ENCODE data around the gene NGEF.

NGEF gene

GRCh38 chr2:232888099-232888836, 124.8 kb downstream of the NGEF start:
- H3K36me3 Mint-ChIP-seq, result no peaks in the 10 kb centered on the region
- H3K9me3 Mint-ChIP-seq, result no peaks in the 10 kb centered on the region
- H3K27ac Mint-ChIP-seq, result no peak overlapping the region
- peaks cover 6% of the 10 kb centered on the region for H3K4me1 Mint-ChIP-seq
- ATAC-seq (ENCODE audit: low read depth), result no peak
- peaks cover 21% of the 10 kb centered on the region for H3K27me3 Mint-ChIP-seq
- no peak overlapping the region for H3K4me3 Mint-ChIP-seq
- no peak for DNase-seq (ENCODE audit: low spot score in 2 of 2)

GRCh38 chr2:232887171-232887850, 125.7 kb downstream of the NGEF start:
- Mint-ChIP-seq H3K4me3 (no peak overlapping the region), H3K9me3 (no peaks in the 10 kb centered on the region), H3K27ac (no peak overlapping the region), H3K27me3 (peaks cover 19% of the 10 kb centered on the region), H3K36me3 (no peaks in the 10 kb centered on the region), H3K4me1 (peaks cover 6% of the 10 kb centered on the region)
- DNase-seq (ENCODE audit: low spot score in 2 of 2) (no peak), ATAC-seq (ENCODE audit: low read depth) (no peak)

GRCh38 chr2:232886632-232887031, 126.4 kb downstream of the NGEF start:
- no peak for DNase-seq (ENCODE audit: low spot score in 2 of 2)
- no peaks in the 10 kb centered on the region for H3K9me3 Mint-ChIP-seq
- H3K36me3 Mint-ChIP-seq, result no peaks in the 10 kb centered on the region
- ATAC-seq (ENCODE audit: low read depth), result no peak
- no peak overlapping the region for H3K4me3 Mint-ChIP-seq
- H3K4me1 Mint-ChIP-seq, result peaks cover 6% of the 10 kb centered on the region
- peaks cover 15% of the 10 kb centered on the region for H3K27me3 Mint-ChIP-seq
- no peak overlapping the region for H3K27ac Mint-ChIP-seq

GRCh38 chr2:232886176-232886575, 126.9 kb downstream of the NGEF start:
- Mint-ChIP-seq H3K9me3 (no peaks in the 10 kb centered on the region), H3K27ac (no peak overlapping the region), H3K4me1 (peaks cover 6% of the 10 kb centered on the region), H3K36me3 (no peaks in the 10 kb centered on the region), H3K4me3 (no peak overlapping the region), H3K27me3 (peaks cover 14% of the 10 kb centered on the region)
- DNase-seq (ENCODE audit: low spot score in 2 of 2) (no peak), ATAC-seq (ENCODE audit: low read depth) (no peak)

- Mint-ChIP-seq H3K4me1 (peaks cover 3% of the 10 kb centered on the region), H3K4me3 (no peak overlapping the region), H3K27ac (no peak overlapping the region), H3K27me3 (peaks cover 6% of the 10 kb centered on the region), H3K9me3 (no peaks in the 10 kb centered on the region), H3K36me3 (no peaks in the 10 kb centered on the region)
- no peak for ATAC-seq (ENCODE audit: low read depth)
- no peak for DNase-seq (ENCODE audit: low spot score in 2 of 2)
Observed at GRCh38 chr2:232885264-232885961, 127.6 kb downstream of the NGEF start.

- no peaks in the 10 kb centered on the region for H3K9me3 Mint-ChIP-seq
- DNase-seq (ENCODE audit: low spot score in 2 of 2), result no peak
- H3K27me3 Mint-ChIP-seq, result peaks cover 4% of the 10 kb centered on the region
- H3K27ac Mint-ChIP-seq, result no peak overlapping the region
- no peaks in the 10 kb centered on the region for H3K36me3 Mint-ChIP-seq
- H3K4me3 Mint-ChIP-seq, result no peak overlapping the region
- H3K4me1 Mint-ChIP-seq, result peaks cover 3% of the 10 kb centered on the region
- ATAC-seq (ENCODE audit: low read depth), result no peak
Observed at GRCh38 chr2:232884549-232885263, 128.3 kb downstream of the NGEF start.

- no peak for DNase-seq (ENCODE audit: low spot score in 2 of 2)
- peaks cover 4% of the 10 kb centered on the region for H3K27me3 Mint-ChIP-seq
- H3K36me3 Mint-ChIP-seq, result no peaks in the 10 kb centered on the region
- H3K4me1 Mint-ChIP-seq, result peaks cover 3% of the 10 kb centered on the region
- H3K27ac Mint-ChIP-seq, result no peak overlapping the region
- no peak for ATAC-seq (ENCODE audit: low read depth)
- H3K4me3 Mint-ChIP-seq, result no peak overlapping the region
- no peaks in the 10 kb centered on the region for H3K9me3 Mint-ChIP-seq
Observed at GRCh38 chr2:232884001-232884421, 129.0 kb downstream of the NGEF start.

GRCh38 chr2:232883116-232883721, 129.8 kb downstream of the NGEF start:
- ATAC-seq (ENCODE audit: low read depth), result no peak
- Mint-ChIP-seq H3K36me3 (no peaks in the 10 kb centered on the region), H3K4me1 (peaks cover 3% of the 10 kb centered on the region), H3K27ac (no peak overlapping the region), H3K27me3 (peaks cover 4% of the 10 kb centered on the region), H3K9me3 (no peaks in the 10 kb centered on the region), H3K4me3 (no peak overlapping the region)
- DNase-seq (ENCODE audit: low spot score in 2 of 2), result no peak

GRCh38 chr2:232882505-232883115, 130.4 kb downstream of the NGEF start:
- Mint-ChIP-seq H3K27me3 (peaks cover 4% of the 10 kb centered on the region), H3K27ac (no peak overlapping the region), H3K9me3 (no peaks in the 10 kb centered on the region), H3K4me3 (no peak overlapping the region), H3K36me3 (no peaks in the 10 kb centered on the region), H3K4me1 (peaks cover 3% of the 10 kb centered on the region)
- no peak for ATAC-seq (ENCODE audit: low read depth)
- DNase-seq (ENCODE audit: low spot score in 2 of 2), result no peak

GRCh38 chr2:232882085-232882484, 131.0 kb downstream of the NGEF start:
- DNase-seq (ENCODE audit: low spot score in 2 of 2), result no peak
- Mint-ChIP-seq H3K4me1 (peaks cover 3% of the 10 kb centered on the region), H3K9me3 (no peaks in the 10 kb centered on the region), H3K4me3 (no peak overlapping the region), H3K27me3 (peaks cover 4% of the 10 kb centered on the region), H3K36me3 (no peaks in the 10 kb centered on the region), H3K27ac (no peak overlapping the region)
- ATAC-seq (ENCODE audit: low read depth), result no peak

GRCh38 chr2:232880764-232881351, 132.2 kb downstream of the NGEF start:
- no peaks in the 10 kb centered on the region for H3K36me3 Mint-ChIP-seq
- no peaks in the 10 kb centered on the region for H3K9me3 Mint-ChIP-seq
- H3K4me1 Mint-ChIP-seq, result no peaks in the 10 kb centered on the region

GRCh38 chr2:232879618-232880494, 133.2 kb downstream of the NGEF start:
- Mint-ChIP-seq H3K36me3 (no peaks in the 10 kb centered on the region), H3K9me3 (no peaks in the 10 kb centered on the region), H3K27me3 (peaks cover 3% of the 10 kb centered on the region), H3K4me3 (no peak overlapping the region), H3K4me1 (peaks cover 8% of the 10 kb centered on the region), H3K27ac (no peak overlapping the region)
- ATAC-seq (ENCODE audit: low read depth) (no peak), DNase-seq (ENCODE audit: low spot score in 2 of 2) (no peak)

More at GRCh38 chr2:232880764-232881351, 132.2 kb downstream of the NGEF start:
- no peak for DNase-seq (ENCODE audit: low spot score in 2 of 2)
- ATAC-seq (ENCODE audit: low read depth), result no peak
- H3K4me3 Mint-ChIP-seq, result no peak overlapping the region
- no peaks in the 10 kb centered on the region for H3K27me3 Mint-ChIP-seq
- peak overlapping the region; percentile 28 for H3K27ac Mint-ChIP-seq
